Measurements from ENCODE around the gene CNTN1. TPM values are rescaled to one million over a fixed set of nuclear protein-coding genes. Genes with fewer than 3 reads are reported as not detected.

The CNTN1 gene
- polyA plus RNA-seq, 1 donor (not counting 4 experiments of a cell fraction or from before 2014, with no cell fraction given): 19.0 TPM

DNA sequence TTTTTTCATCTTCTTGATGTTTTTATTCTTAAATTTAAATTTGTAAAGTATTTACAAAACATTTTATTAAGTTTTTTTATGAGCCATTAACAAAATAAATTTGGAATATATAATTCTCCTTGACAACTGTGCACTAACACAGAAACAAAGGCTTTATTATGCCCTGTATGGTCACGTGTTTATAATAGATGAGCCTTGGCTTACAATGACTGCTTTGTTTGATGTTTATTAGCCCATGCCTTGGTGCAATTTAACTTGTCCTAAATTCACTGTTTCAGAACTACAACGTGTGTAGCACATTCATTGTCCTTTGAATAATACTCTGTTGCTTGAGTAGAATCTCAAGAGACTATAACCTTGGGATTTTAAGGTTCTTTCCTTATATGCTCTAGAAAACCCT lies 59.8 kb downstream of the CNTN1 start:
- H3K9me1 ChIP-seq (ENCODE audit: control insufficient read depth, extremely low read depth, insufficient read depth, low read length): no peaks in the 10 kb centered on the region
- H3K79me2 ChIP-seq (ENCODE audit: control insufficient read depth, insufficient read depth, low read length): no peaks in the 10 kb centered on the region
- H4K20me1 ChIP-seq (ENCODE audit: control insufficient read depth, extremely low read depth, insufficient read depth, low read length): no peaks in the 10 kb centered on the region
- FAIRE-seq (peak; percentile 17), DNase-seq (ENCODE audit: low read depth, low spot score) (no peak)
- no peaks in the 10 kb centered on the region for H3K36me3 ChIP-seq (ENCODE audit: control insufficient read depth in 2 of 2, extremely low read depth in 1 of 2, insufficient read depth in 2 of 2, low read length in 2 of 2)
- H3K27me3 ChIP-seq (ENCODE audit: control insufficient read depth, extremely low read depth, insufficient read depth, low read length): no peaks in the 10 kb centered on the region
- H2AFZ ChIP-seq (ENCODE audit: control insufficient read depth, low read length): no peak overlapping the region
- H3K27ac ChIP-seq (ENCODE audit: control insufficient read depth, insufficient read depth, low read length): no peak overlapping the region
- no peaks in the 10 kb centered on the region for H3K4me1 ChIP-seq (ENCODE audit: control insufficient read depth, extremely low read depth, insufficient read depth, low read length)
- no peak overlapping the region for H3K4me3 ChIP-seq (ENCODE audit: control insufficient read depth in 2 of 3, extremely low read depth in 1 of 3, insufficient read depth in 2 of 3, low read depth in 1 of 3, low read length in 3 of 3)
- dilution Hi-C loops (cut with MboI; ENCODE audit: extremely low pct_ligation_motif_present, low sequenced_read_pairs): no loop called here
- no peak overlapping the region for H3K4me2 ChIP-seq (ENCODE audit: control insufficient read depth, extremely low read depth, insufficient read depth, low read depth, low read length)
- H3K9ac ChIP-seq (ENCODE audit: control insufficient read depth, extremely low read depth, insufficient read depth, low read length): no peak overlapping the region
- TF ChIP-seq CTCF (optimal IDR thresholded peaks at IDR 0.05 in 1 of 3, IDR thresholded peaks at IDR 0.05 in 1 of 3, conservative IDR thresholded peaks at IDR 0.05 in 1 of 3; ENCODE audit: extremely low read depth in 1 of 3, insufficient read depth in 2 of 3, low read length in 3 of 3) (no peak), EZH2 (IDR thresholded peaks at IDR 0.05; ENCODE audit: low read length) (no peak)
- H3K9me3 ChIP-seq (ENCODE audit: control insufficient read depth, low read depth, low read length): no peaks in the 10 kb centered on the region

GRCh38 chr12:40760821-40761220 lies 68.6 kb downstream of the CNTN1 start:
- H3K9ac ChIP-seq (ENCODE audit: control insufficient read depth, extremely low read depth, insufficient read depth, low read length): no peak overlapping the region
- H3K4me3 ChIP-seq (ENCODE audit: control insufficient read depth in 2 of 3, extremely low read depth in 1 of 3, insufficient read depth in 2 of 3, low read depth in 1 of 3, low read length in 3 of 3): no peak overlapping the region
- no peak for FAIRE-seq
- no peak for TF ChIP-seq EZH2 (IDR thresholded peaks at IDR 0.05; ENCODE audit: low read length)
- no peak for TF ChIP-seq CTCF (optimal IDR thresholded peaks at IDR 0.05 in 1 of 3, IDR thresholded peaks at IDR 0.05 in 1 of 3, conservative IDR thresholded peaks at IDR 0.05 in 1 of 3; ENCODE audit: extremely low read depth in 1 of 3, insufficient read depth in 2 of 3, low read length in 3 of 3)
- dilution Hi-C loops (cut with MboI; ENCODE audit: extremely low pct_ligation_motif_present, low sequenced_read_pairs): no loop called here
- no peaks in the 10 kb centered on the region for H3K36me3 ChIP-seq (ENCODE audit: control insufficient read depth in 2 of 2, extremely low read depth in 1 of 2, insufficient read depth in 2 of 2, low read length in 2 of 2)
- no peaks in the 10 kb centered on the region for H4K20me1 ChIP-seq (ENCODE audit: control insufficient read depth, extremely low read depth, insufficient read depth, low read length)
- H3K9me3 ChIP-seq (ENCODE audit: control insufficient read depth, low read depth, low read length): no peaks in the 10 kb centered on the region
- no peaks in the 10 kb centered on the region for H3K27me3 ChIP-seq (ENCODE audit: control insufficient read depth, extremely low read depth, insufficient read depth, low read length)
- no peak overlapping the region for H2AFZ ChIP-seq (ENCODE audit: control insufficient read depth, low read length)
- DNase-seq (ENCODE audit: low read depth, low spot score): no peak
- no peaks in the 10 kb centered on the region for H3K9me1 ChIP-seq (ENCODE audit: control insufficient read depth, extremely low read depth, insufficient read depth, low read length)
- no peaks in the 10 kb centered on the region for H3K4me1 ChIP-seq (ENCODE audit: control insufficient read depth, extremely low read depth, insufficient read depth, low read length)
- no peak overlapping the region for H3K4me2 ChIP-seq (ENCODE audit: control insufficient read depth, extremely low read depth, insufficient read depth, low read depth, low read length)
- no peaks in the 10 kb centered on the region for H3K79me2 ChIP-seq (ENCODE audit: control insufficient read depth, insufficient read depth, low read length)
- H3K27ac ChIP-seq (ENCODE audit: control insufficient read depth, insufficient read depth, low read length): no peak overlapping the region

All from keratinocyte (primary cell).